A673 (cell line): Measurements from ENCODE around the gene TAF11L3. TPM values are rescaled to one million over a fixed set of nuclear protein-coding genes. Genes with fewer than 3 reads are reported as not detected.
"Not testable (repeated sequence)": the region's sequence is repeated elsewhere in the genome, so short reads cannot be mapped to it uniquely, and the experiment has no call there.

ENCODE experiments used
- BruUV-seq: library from RNA; stranded (reverse); fragments of 400-500 nt; replicated peaks from 2 replicates; lab custom pipeline; 2021; lab: Mats Ljungman, UMichigan
- CTCF ChIA-PET: fragments of 300-600 bp; sonication (Branson Sonifier 250); formaldehyde crosslinking; loops from one replicate; lab custom pipeline; 2022; ENCODE audit warnings: antibody characterized with exemption; lab: Charles Lee
- POLR2A ChIA-PET: fragments of 300-600 bp; sonication (Branson Sonifier 250); formaldehyde crosslinking; loops from one replicate; lab custom pipeline; 2022; ENCODE audit warnings: antibody characterized with exemption; ENCODE audit not compliant: low non-redundant PET; lab: Charles Lee
- DNase-seq: peaks from one replicate; pipeline ENCODE4 v3.0.0-alpha.2; 2015; ENCODE audit warnings: low spot score
- H3K27ac ChIP-seq: fragments of 200-600 bp; sonication (generic); 2 replicates; pipeline ENCODE4 v1.5.1; 2016; ENCODE audit warnings: mixed run types, low read depth, mild to moderate bottlenecking, mixed read lengths, antibody characterized with exemption, low read length; ENCODE audit not compliant: poor library complexity, severe bottlenecking
- H3K27me3 ChIP-seq: fragments of 200-600 bp; sonication (generic); replicated peaks from 2 replicates; pipeline ENCODE4 v1.6.1; 2017; ENCODE audit warnings: mixed run types, low read depth, mild to moderate bottlenecking, mixed read lengths, antibody characterized with exemption, low read length; ENCODE audit not compliant: insufficient read depth, poor library complexity
- H3K36me3 ChIP-seq: fragments of 200-600 bp; sonication (generic); 2 replicates; pipeline ENCODE4 v1.6.1; 2016; ENCODE audit warnings: mixed run types, mild to moderate bottlenecking, mixed read lengths, antibody characterized with exemption, low read length; ENCODE audit not compliant: insufficient read depth, poor library complexity, severe bottlenecking
- H3K4me1 ChIP-seq: fragments of 200-600 bp; sonication (generic); 2 replicates; pipeline ENCODE4 v1.6.1; 2017; ENCODE audit warnings: mixed run types, mild to moderate bottlenecking, mixed read lengths, antibody characterized with exemption, low read length; ENCODE audit not compliant: insufficient read depth, poor library complexity, severe bottlenecking
- H3K4me3 ChIP-seq: fragments of 200-600 bp; sonication (generic); 2 replicates; pipeline ENCODE4 v1.5.1; 2016; ENCODE audit warnings: low read depth, mixed run types, mild to moderate bottlenecking, mixed read lengths, low read length; ENCODE audit not compliant: poor library complexity, severe bottlenecking
- H3K9me3 ChIP-seq: fragments of 200-600 bp; sonication (generic); 2 replicates; pipeline ENCODE4 v1.6.1; 2016; ENCODE audit warnings: mixed run types, low read depth, mild to moderate bottlenecking, mixed read lengths, antibody characterized with exemption, low read length; ENCODE audit not compliant: poor library complexity, severe bottlenecking
- CTCF ChIP-seq: fragments of 300-800, 200-600 bp; sonication (generic); conservative IDR thresholded peaks from 2 replicates; pipeline ENCODE4 v1.5.1; 2017; ENCODE audit warnings: low read depth, mild to moderate bottlenecking, antibody characterized with exemption, low read length, moderate library complexity, mixed read lengths
- EZH2 ChIP-seq: fragments of 200-600 bp; sonication (generic); IDR thresholded peaks from 2 replicates; pipeline ENCODE4 v1.6.1; 2017; ENCODE audit warnings: borderline replicate concordance, low read depth, mild to moderate bottlenecking, mixed read lengths, antibody characterized with exemption, low read length; ENCODE audit not compliant: poor library complexity, severe bottlenecking
- intact Hi-C: fragments of 100-400 bp; cut with micrococcal nuclease; formaldehyde crosslinking; loops from one replicate; pipeline ENCODE4 v1.10.0; 2022; ENCODE audit not compliant: unreplicated experiment
- total RNA-seq: library from RNA; stranded (reverse); gene quantifications from 2 replicates; pipeline ENCODE4 v1.2.3, GENCODE V29; 2021

TAF11L3 gene
- total RNA-seq, 1 experiment from 2014 or later = not detected

DNA sequence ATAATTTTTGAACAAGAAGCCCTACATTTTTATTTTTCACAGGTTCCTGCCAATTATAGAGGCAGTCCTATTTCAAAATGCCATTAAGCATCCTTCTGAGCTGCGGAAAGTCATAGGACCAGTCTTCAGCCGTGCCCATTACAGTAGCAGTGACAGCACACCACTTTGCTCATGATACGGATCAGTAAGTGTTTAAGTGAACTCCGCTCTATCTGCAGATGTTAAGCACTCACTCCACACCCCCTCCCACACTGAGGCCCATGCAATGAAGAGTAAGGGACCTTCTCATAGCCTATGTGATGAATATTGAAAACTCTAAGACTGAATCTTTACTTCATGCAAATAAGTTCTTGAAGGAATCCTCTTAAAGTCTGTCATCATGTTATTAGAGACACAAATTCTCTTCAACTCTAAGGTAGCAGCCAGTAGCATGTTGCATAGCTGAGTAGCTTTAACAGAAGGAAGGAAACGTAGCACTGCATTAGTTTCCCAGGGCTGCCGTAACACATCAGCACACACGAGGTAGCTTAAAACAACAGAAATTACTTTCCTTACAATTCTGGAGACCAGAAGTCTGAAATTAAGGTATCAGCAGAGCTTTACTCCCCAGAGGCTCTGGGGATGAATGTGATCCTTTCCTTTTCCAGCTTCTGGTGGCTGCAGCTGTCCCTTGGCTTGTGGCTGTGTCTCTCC, 40.4 kb upstream of the TAF11L3 start:
- CTCF ChIA-PET = interaction anchor here (0.6 kb wide), 1 partner anchor 34 kb away, joined by 3 read pairs; no protein-coding TSS in a partner anchor
- POLR2A ChIA-PET = no interaction called here

GRCh38 chr5:17481378-17481777, 36.8 kb upstream of the TAF11L3 start:
- Histone ChIP-seq H3K4me3 (no peak overlapping the region), H3K36me3 (no peaks in the 10 kb centered on the region), H3K27ac (no peak overlapping the region), H3K4me1 (peaks cover 26% of the 10 kb centered on the region), H3K9me3 (no peaks in the 10 kb centered on the region), H3K27me3 (no peaks in the 10 kb centered on the region)
- peak; percentile 24 for DNase-seq
- TF ChIP-seq CTCF = no peak
- no peak for TF ChIP-seq EZH2
- intact Hi-C loops = no loop called here
- no TSS peak for BruUV-seq
- ChIA-PET CTCF (interaction anchor here (0.7 to 1.0 kb wide), 2 partner anchors 49 to 801 kb away, joined by 3 to 4 read pairs; no protein-coding TSS in a partner anchor), POLR2A (no interaction called here)

More for the DNA sequence above, 40.4 kb upstream of the TAF11L3 start:
- Histone ChIP-seq H3K36me3 (no peaks in the 10 kb centered on the region), H3K27ac (no peak overlapping the region), H3K4me3 (no peak overlapping the region), H3K4me1 (peaks cover 21% of the 10 kb centered on the region), H3K27me3 (no peaks in the 10 kb centered on the region), H3K9me3 (no peaks in the 10 kb centered on the region)
- DNase-seq = peak; percentile 6
- TF ChIP-seq EZH2 = no peak
- TF ChIP-seq CTCF = no peak
- intact Hi-C loops = loop anchor here (5.0 kb wide), 1 partner anchor 260 kb away; the partner anchor contains the start of gene BASP1
- BruUV-seq = no TSS peak

GRCh38 chr5:17482790-17483189, 35.4 kb upstream of the TAF11L3 start:
- no peaks in the 10 kb centered on the region for H3K9me3 ChIP-seq
- intact Hi-C loops = no loop called here
- no TSS peak for BruUV-seq
- H3K27me3 ChIP-seq = no peaks in the 10 kb centered on the region
- no peak for DNase-seq
- ChIA-PET CTCF (interaction anchor here (0.6 kb wide), 1 partner anchor 1432 kb away, joined by 3 read pairs; no protein-coding TSS in a partner anchor), POLR2A (no interaction called here)
- no peak overlapping the region for H3K4me3 ChIP-seq
- TF ChIP-seq EZH2 = no peak
- TF ChIP-seq CTCF = no peak
- no peak overlapping the region for H3K27ac ChIP-seq
- no peaks in the 10 kb centered on the region for H3K36me3 ChIP-seq
- peaks cover 20% of the 10 kb centered on the region for H3K4me1 ChIP-seq

- intact Hi-C loops, H3K9me3 ChIP-seq, CTCF ChIA-PET, H3K4me3 ChIP-seq, H3K27ac ChIP-seq, H3K27me3 ChIP-seq, BruUV-seq, H3K36me3 ChIP-seq, POLR2A ChIA-PET, DNase-seq: not testable (repeated sequence)
- H3K4me1 ChIP-seq = peaks cover 16% of the 10 kb centered on the region
Observed at GRCh38 chr5:17486464-17487173, 31.5 kb upstream of the TAF11L3 start.
